Spinal cord (tissue), 10 donors: ENCODE measurements around the gene ALDH3B2. TPM values are rescaled to one million over a fixed set of nuclear protein-coding genes. Genes with fewer than 3 reads are reported as not detected.
"Not testable (repeated sequence)": the region's sequence is repeated elsewhere in the genome, so short reads cannot be mapped to it uniquely, and the experiment has no call there.

ENCODE experiments used
- DNase-seq, 6 donors: peaks; one replicate each; pipeline versions ENCODE4 v3.0.0 to v3.0.0-alpha.2; 2013 to 2015; ENCODE audit warnings: low spot score in 6 of 6, low read depth in 4 of 6
- H3K27ac ChIP-seq: one replicate; pipeline ENCODE4 v1.5.1; 2013; ENCODE audit warnings: low read depth, low read length, control low read depth
- H3K27me3 ChIP-seq: one replicate; pipeline ENCODE4 v1.6.1; 2013; ENCODE audit warnings: low read length; ENCODE audit not compliant: control insufficient read depth, insufficient read depth
- H3K36me3 ChIP-seq: one replicate; pipeline ENCODE4 v1.6.1; 2013; ENCODE audit warnings: low read length; ENCODE audit not compliant: control insufficient read depth, insufficient read depth
- H3K4me1 ChIP-seq: one replicate; pipeline ENCODE4 v1.6.1; 2013; ENCODE audit warnings: low read length; ENCODE audit not compliant: control insufficient read depth, insufficient read depth
- H3K4me3 ChIP-seq: one replicate; pipeline ENCODE4 v1.5.1; 2013; ENCODE audit warnings: low read depth, low read length, control low read depth
- H3K9me3 ChIP-seq: one replicate; pipeline ENCODE4 v1.6.1; 2013; ENCODE audit warnings: low read length; ENCODE audit not compliant: control insufficient read depth, insufficient read depth
- WGBS: methylation state at CpG from one replicate; pipeline ENCODE4 v1.1.5; 2013; ENCODE audit warnings: missing lambda C conversion rate; ENCODE audit not compliant: insufficient coverage; 5-methylcytosine and 5-hydroxymethylcytosine counted together
- polyA plus RNA-seq, 2 donors: library from polyadenylated mRNA; unstranded; fragments of 120-200 nt; gene quantifications; one replicate each; pipeline ENCODE4 v1.2.1, GENCODE V29; 2013; ENCODE audit not compliant: insufficient read length in 2 of 2
- total RNA-seq, 2 donors: library from RNA; depleted of rRNA in 1 of 2; stranded (reverse); fragments of 120-200 nt in 1 of 2; fragments of >200 nt in 1 of 2; gene quantifications; one replicate each; pipeline versions ENCODE4 v1.2.3 to v1.2.4, GENCODE V29; 2013 to 2014
- donor health status: healthy.

Gene ALDH3B2
- total and polyA plus RNA-seq, 4 donors, result not detected

DNA sequence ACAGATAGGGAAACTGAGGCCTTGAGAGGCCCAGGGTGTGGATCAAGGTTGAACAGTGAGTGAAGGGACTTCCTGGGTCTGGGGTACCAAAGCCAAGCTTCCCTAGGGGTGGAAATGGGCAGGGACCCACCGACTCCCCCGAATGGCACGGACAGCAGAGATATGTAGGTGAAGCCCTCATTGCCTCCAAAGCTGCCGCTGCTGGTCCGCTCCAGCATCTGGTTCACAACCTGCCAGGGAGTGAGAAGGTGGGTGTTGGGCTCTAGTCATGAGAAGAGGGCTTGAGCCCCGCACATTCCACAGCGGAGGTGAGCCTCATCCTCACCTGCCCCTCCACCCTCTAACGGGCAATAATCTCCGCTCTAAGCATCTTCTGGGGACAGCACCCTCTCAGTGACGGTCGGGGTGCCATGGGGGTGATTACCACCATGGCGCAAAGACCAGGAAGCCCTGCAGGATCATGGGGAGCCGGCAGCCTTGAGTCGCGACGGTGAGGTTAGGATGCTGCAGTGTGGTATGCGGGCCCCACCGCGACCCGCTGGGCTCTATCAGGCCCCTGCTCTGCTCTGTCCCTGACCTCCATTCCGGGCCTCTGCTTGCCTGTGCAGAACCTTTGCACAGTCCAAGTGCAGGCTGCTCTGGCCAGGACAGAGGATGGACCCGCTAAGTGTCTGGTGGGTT, 10.8 kb downstream of the ALDH3B2 start:
- Histone ChIP-seq H3K4me1 (no peaks in the 10 kb centered on the region), H3K27me3 (no peaks in the 10 kb centered on the region), H3K4me3 (no peak overlapping the region), H3K36me3 (no peaks in the 10 kb centered on the region), H3K27ac (no peak overlapping the region), H3K9me3 (no peaks in the 10 kb centered on the region)
- 92% methylated on average over 19 of the region's 22 CpGs for WGBS
- no peak for DNase-seq

DNA sequence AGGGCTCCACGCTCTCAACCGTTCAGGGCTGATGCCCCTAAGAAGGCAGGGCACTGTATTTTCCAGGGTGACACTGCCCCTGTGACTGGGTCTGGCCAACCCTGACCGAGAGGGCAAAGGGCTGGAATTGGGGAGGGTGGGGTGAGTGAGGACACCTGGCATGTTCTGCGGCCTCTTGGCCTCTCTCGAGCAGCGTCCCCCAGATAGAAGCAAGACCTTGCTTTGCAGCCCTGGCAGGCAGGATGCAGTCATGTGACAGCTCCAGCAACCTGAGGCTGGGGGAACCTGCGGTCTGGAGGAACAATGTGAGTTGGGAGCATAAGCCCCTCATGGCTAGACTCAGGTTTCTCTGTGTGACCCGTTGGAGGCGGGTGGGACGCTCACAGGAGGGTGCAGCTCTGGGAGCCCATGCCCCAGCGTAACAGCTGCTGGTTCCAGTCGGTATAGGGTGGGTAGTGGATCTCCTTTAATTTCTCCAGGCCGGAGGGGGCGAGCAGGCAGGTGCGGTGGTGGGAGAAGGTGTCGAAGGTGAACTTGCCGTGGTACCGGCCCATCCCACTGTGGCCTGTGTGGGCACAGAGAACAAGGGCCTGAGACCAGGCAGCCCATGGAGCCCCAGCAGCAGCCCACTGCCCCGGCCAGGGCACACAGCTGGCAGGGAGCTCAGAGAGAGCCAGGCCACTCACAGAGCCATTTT, 11.4 kb downstream of the ALDH3B2 start:
- Histone ChIP-seq H3K27me3 (no peaks in the 10 kb centered on the region), H3K27ac (no peak overlapping the region), H3K4me3 (no peak overlapping the region), H3K4me1 (no peaks in the 10 kb centered on the region), H3K36me3 (no peaks in the 10 kb centered on the region), H3K9me3 (no peaks in the 10 kb centered on the region)
- no peak for DNase-seq
- 77% methylated on average over 19 of the region's 19 CpGs for WGBS

DNA sequence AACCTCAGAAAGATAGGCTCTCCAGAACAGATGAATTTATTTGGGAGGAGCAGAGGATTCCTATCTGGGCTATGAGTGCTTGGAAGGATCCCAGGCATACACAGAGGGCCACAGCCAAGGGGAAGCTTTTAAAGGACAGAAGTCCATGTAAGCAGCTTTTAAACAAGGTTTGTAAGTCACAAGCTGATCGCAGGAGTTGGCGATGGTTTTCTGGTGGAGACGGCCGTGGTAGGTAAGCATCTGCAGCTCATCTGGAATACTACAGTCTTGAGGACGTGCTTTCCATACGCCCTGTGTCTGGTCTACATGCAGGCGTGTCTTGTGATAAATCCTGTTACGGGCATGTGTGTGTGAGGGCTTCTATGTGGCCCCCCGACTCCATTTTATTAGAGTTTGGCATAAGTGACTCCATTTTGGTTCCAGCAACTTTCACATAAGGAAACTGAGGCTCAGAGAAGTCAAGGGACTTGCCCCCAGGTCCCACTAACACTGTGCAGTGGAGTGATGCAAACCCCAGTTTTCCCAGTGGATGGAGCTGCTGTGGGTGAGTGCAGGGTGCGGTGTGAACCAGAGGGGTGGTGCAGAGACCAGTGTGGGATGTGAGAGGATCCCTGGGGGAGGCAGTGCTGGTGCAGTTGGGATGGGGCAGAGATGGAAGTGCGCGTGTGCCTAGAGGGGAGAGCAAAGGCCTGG, 12.1 kb downstream of the ALDH3B2 start:
- H3K4me3 ChIP-seq, result no peak overlapping the region
- DNase-seq, result no peak
- 88% methylated on average over 12 of the region's 12 CpGs for WGBS
- no peaks in the 10 kb centered on the region for H3K9me3 ChIP-seq
- no peaks in the 10 kb centered on the region for H3K4me1 ChIP-seq
- no peaks in the 10 kb centered on the region for H3K36me3 ChIP-seq
- H3K27me3 ChIP-seq, result no peaks in the 10 kb centered on the region
- no peak overlapping the region for H3K27ac ChIP-seq

DNA sequence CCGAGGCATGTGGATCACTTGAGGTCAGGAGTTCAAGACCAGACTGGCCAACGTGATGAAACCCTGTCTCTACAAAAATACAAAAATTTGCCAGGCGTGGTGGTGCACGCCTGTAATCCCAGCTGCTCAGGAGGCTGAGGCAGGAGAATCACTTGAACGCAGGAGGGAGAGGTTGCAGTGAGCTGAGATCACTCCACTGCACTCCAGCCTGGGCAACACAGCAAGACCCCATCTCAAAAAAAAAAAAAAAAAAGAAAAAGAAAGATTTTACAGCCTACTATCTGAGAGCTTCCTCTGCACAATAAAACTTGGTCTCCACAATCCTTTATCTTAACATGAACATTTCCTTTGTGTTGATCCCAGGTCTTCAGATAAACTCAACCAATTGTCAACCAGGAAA, 13.7 kb downstream of the ALDH3B2 start:
- not testable (repeated sequence) for H3K27me3 ChIP-seq, H3K27ac ChIP-seq, H3K36me3 ChIP-seq, H3K4me3 ChIP-seq, H3K9me3 ChIP-seq, H3K4me1 ChIP-seq, DNase-seq
- no CpG with 5 or more reads among the region's 5 CpGs for WGBS

DNA sequence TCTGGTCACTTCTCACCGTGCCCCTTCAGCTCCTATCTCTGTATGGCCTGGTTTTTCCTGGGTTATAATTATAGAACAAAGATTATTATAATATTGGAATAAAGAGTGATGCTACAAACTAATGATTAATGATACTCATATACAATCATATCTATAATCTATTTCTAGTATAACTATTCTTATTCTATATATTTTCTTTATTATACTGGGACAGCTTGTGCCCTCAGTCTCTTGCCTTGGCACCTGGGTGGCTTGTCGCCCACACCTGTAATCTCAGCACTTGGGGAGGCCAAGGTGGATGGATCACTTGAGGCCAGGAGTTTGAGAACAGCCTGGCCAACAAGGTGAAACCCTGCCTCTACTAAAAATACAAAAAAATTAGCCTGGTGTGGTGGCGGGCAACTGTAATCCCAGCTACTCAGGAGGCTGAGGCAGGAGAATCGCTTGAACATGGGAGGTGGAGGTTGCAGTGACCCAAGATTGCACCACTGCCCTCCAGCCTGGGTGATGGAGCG, 14.7 kb downstream of the ALDH3B2 start:
- no CpG with 5 or more reads among the region's 5 CpGs for WGBS
- not testable (repeated sequence) for H3K4me1 ChIP-seq

DNA sequence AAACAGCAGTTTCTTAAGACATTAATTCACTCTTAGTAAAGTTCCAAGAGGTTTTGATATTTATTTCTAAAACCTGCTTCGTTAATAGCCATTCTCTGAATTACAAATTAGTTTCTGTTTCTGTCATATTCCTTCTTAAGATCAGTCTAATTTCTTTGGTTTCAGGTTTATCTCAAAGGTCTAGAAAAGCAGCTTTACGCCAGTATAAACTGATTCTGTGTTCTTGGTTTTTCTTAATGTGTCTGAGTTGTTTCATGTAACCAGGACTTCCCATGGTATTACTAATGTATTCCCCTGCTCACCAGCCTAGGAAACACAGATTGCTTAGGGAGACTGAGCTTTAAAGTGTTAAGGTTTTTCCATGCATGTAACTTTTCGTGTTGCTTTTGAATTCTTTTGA, 17.1 kb downstream of the ALDH3B2 start:
- H3K36me3 ChIP-seq, result no peaks in the 10 kb centered on the region

More for the DNA sequence above, 14.7 kb downstream of the ALDH3B2 start:
- DNase-seq, H3K27ac ChIP-seq, H3K4me3 ChIP-seq, H3K27me3 ChIP-seq, H3K9me3 ChIP-seq, H3K36me3 ChIP-seq: not testable (repeated sequence)

DNA sequence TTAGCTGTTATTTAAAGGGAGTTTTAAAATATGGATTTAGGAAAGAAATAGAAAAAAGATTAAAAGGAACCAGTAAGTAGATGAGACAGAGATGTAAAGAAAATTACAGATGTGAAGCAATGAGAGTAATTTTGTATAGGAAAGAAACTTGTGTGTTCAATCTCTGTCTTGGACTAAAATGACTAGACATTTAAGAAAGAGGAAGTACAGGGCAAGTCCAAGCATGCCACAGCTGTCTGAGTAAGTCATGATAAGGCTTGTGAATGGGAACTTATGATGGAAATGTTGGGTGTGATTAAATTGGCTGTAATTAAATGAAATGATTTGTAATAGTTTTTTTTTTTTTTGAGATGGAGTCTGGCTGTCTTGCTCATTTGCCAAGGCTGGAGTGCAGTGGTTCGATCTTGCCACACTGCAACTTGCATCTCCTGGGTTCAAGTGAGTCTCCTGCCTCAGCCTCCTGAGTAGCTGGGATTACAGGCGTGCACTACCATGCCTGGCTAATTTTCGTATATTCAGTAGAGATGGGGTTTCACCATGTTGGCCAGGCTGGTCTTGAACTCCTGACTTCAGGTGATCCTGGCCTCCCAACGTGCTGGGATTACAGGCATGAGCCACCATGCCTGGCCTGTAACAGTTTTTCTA, 18.0 kb downstream of the ALDH3B2 start:
- Histone ChIP-seq H3K4me1 (no peaks in the 10 kb centered on the region), H3K27me3 (no peaks in the 10 kb centered on the region), H3K36me3 (no peaks in the 10 kb centered on the region), H3K9me3 (no peaks in the 10 kb centered on the region), H3K27ac (no peak overlapping the region), H3K4me3 (no peak overlapping the region)
- DNase-seq, result no peak
- WGBS, result 92% methylated on average over 3 of the region's 4 CpGs

More for the DNA sequence above, 17.1 kb downstream of the ALDH3B2 start:
- H3K9me3 ChIP-seq, result no peaks in the 10 kb centered on the region
- no peak for DNase-seq
- H3K27ac ChIP-seq, result no peak overlapping the region
- WGBS, result no CpG with 5 or more reads among the region's 3 CpGs
- no peaks in the 10 kb centered on the region for H3K4me1 ChIP-seq
- no peak overlapping the region for H3K4me3 ChIP-seq
- H3K27me3 ChIP-seq, result no peaks in the 10 kb centered on the region

DNA sequence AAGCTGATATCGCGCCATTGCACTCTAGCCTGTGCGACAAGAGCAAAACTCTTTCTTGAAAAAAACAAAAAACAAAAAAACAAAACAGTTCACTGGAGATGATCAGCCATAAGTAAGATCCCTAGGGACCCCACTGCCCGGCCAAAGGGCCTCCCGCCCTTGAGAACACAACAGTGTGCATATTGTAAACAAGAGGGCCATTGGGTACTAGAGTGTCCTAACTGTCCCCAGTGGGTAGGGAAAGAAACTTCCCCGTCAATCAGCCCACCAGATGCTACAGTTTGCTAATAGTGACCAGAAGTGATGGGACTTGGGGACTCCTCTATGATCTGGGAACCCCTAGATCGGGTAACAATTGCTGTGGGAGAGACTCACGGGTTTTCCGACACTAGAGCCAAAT, 20.2 kb downstream of the ALDH3B2 start:
- H3K27ac ChIP-seq, result no peak overlapping the region
- DNase-seq, result no peak
- H3K9me3 ChIP-seq, result no peaks in the 10 kb centered on the region
- H3K4me3 ChIP-seq, result no peak overlapping the region
- peaks cover 5% of the 10 kb centered on the region for H3K4me1 ChIP-seq
- WGBS, result 79% methylated on average over 8 of the region's 9 CpGs
- H3K36me3 ChIP-seq, result no peaks in the 10 kb centered on the region
- H3K27me3 ChIP-seq, result no peaks in the 10 kb centered on the region

DNA sequence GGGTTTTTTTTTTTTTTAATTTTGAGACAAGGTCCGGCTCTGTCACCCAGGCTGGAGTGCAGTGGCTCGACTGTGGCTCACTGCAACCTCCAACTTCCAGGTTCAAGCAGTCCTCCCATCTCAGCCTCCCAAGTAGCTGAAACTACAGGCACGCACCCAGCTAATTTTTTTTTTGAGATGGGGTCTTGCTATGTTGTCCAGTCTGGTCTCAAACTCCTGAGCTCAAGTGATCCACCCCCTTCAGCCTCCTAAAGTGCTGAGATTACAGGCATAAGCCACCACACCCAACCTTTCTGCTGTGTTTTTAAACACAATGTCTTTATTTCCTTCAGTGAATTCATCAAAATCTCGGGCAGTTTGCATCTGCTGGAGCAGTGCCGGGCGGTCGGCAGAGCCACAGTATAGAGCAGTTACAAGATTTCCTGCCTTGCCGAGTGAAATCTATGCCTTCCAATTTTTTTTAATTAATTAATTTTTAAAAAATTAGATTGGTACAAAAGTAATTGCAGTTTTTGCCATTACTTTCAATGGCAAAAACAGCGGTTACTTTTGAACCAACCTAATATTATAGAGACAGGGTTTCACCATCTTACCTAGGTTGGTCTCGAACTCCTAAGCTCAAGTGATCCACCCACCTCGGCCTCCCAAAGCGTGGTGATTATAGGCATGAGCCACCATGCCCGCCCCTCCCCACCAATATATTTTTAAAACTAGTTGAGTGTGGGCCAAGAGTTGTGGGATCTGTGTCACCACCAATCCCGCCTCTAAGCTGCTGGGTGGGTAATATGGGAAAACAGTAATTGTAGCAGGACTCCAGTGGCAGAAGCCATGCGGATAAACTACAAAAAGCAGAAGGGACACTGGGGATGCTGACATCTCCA, 21.2 kb downstream of the ALDH3B2 start:
- Histone ChIP-seq H3K36me3 (no peaks in the 10 kb centered on the region), H3K9me3 (no peaks in the 10 kb centered on the region), H3K4me1 (peaks cover 12% of the 10 kb centered on the region), H3K27me3 (no peaks in the 10 kb centered on the region), H3K27ac (no peak overlapping the region), H3K4me3 (no peak overlapping the region)
- DNase-seq, result no peak
- WGBS, result 100% methylated on average over 2 of the region's 15 CpGs
